Skeletal muscle tissue (tissue), 4 donors: ENCODE results near the gene RHOJ. TPM values are rescaled to one million over a fixed set of nuclear protein-coding genes. Genes with fewer than 3 reads are reported as not detected.
A peak's percentile ranks its signal among the peaks of the same experiment; 100 is the strongest.

Experiments used
- H3K27ac ChIP-seq: one replicate; pipeline ENCODE4 v1.7.0; 2013; ENCODE audit warnings: mild to moderate bottlenecking, low read depth, low read length, inconsistent platforms
- H3K27me3 ChIP-seq, 3 donors: one replicate each; pipeline ENCODE4 v1.7.0; 2013; ENCODE audit warnings: low read length in 3 of 3; ENCODE audit not compliant: control insufficient read depth in 3 of 3, insufficient read depth in 3 of 3
- H3K36me3 ChIP-seq, 3 donors: one replicate each; pipeline ENCODE4 v1.7.0; 2013; ENCODE audit warnings: low read length in 3 of 3; ENCODE audit not compliant: control insufficient read depth in 3 of 3, insufficient read depth in 3 of 3
- H3K4me1 ChIP-seq, 3 donors: one replicate each; pipeline ENCODE4 v1.7.0; 2013; ENCODE audit warnings: low read length in 3 of 3, mild to moderate bottlenecking in 3 of 3; ENCODE audit not compliant: control insufficient read depth in 3 of 3, insufficient read depth in 3 of 3
- H3K4me3 ChIP-seq, 3 donors: one replicate each; pipeline ENCODE4 v1.7.0; 2013; ENCODE audit warnings: low read length in 3 of 3
- H3K9ac ChIP-seq, 3 donors: one replicate each; pipeline ENCODE4 v1.7.0; 2013; ENCODE audit warnings: low read length in 3 of 3, mild to moderate bottlenecking in 3 of 3, moderate library complexity in 2 of 3, low read depth in 1 of 3
- H3K9me3 ChIP-seq, 3 donors: one replicate each; pipeline ENCODE4 v1.7.0; 2013; ENCODE audit warnings: low read length in 3 of 3; ENCODE audit not compliant: control insufficient read depth in 3 of 3
- total RNA-seq: library from RNA; depleted of rRNA; stranded (reverse); fragments of >200 nt; gene quantifications from one replicate; pipeline ENCODE4 v1.2.3, GENCODE V29; 2014
- donor health status: Osteomylitis.

RHOJ gene
- total RNA-seq, 1 donor from 2014 or later: 7.3 TPM

GRCh38 chr14:63179383-63179782, 24.9 kb upstream of the RHOJ start:
- Histone ChIP-seq H3K27ac (no peak overlapping the region), H3K9me3 (no peaks in the 10 kb centered on the region), H3K27me3 (no peaks in the 10 kb centered on the region), H3K4me3 (no peak overlapping the region), H3K9ac (no peak overlapping the region), H3K36me3 (no peaks in the 10 kb centered on the region), H3K4me1 (peaks cover 3 to 11% (median 3%) of the 10 kb centered on the region in 3 donors)

- H3K27me3 ChIP-seq: no peaks in the 10 kb centered on the region
- no peak overlapping the region for H3K27ac ChIP-seq
- no peak overlapping the region for H3K4me3 ChIP-seq
- H3K9me3 ChIP-seq: no peaks in the 10 kb centered on the region
- peaks cover under 1 to 11% (median under 1%) of the 10 kb centered on the region in 3 donors for H3K4me1 ChIP-seq
- no peak overlapping the region for H3K9ac ChIP-seq
- no peaks in the 10 kb centered on the region for H3K36me3 ChIP-seq
Observed at GRCh38 chr14:63180011-63180410, 24.2 kb upstream of the RHOJ start.

GRCh38 chr14:63182968-63183367, 21.3 kb upstream of the RHOJ start:
- Histone ChIP-seq H3K9me3 (no peaks in the 10 kb centered on the region), H3K4me1 (peaks cover 0 to 11% (median 0%) of the 10 kb centered on the region in 3 donors), H3K9ac (no peak overlapping the region), H3K36me3 (no peaks in the 10 kb centered on the region), H3K4me3 (no peak overlapping the region), H3K27ac (peak overlapping the region; percentile 46), H3K27me3 (no peaks in the 10 kb centered on the region)

GRCh38 chr14:63186453-63186852, 17.8 kb upstream of the RHOJ start:
- Histone ChIP-seq H3K36me3 (no peaks in the 10 kb centered on the region), H3K4me1 (no peaks in the 10 kb centered on the region), H3K27ac (no peak overlapping the region), H3K9ac (no peak overlapping the region), H3K27me3 (no peaks in the 10 kb centered on the region), H3K4me3 (no peak overlapping the region), H3K9me3 (no peaks in the 10 kb centered on the region)

GRCh38 chr14:63191211-63191610, 13.0 kb upstream of the RHOJ start:
- Histone ChIP-seq H3K9ac (no peak overlapping the region), H3K4me1 (no peaks in the 10 kb centered on the region), H3K9me3 (no peaks in the 10 kb centered on the region), H3K4me3 (no peak overlapping the region), H3K36me3 (no peaks in the 10 kb centered on the region), H3K27me3 (no peaks in the 10 kb centered on the region), H3K27ac (no peak overlapping the region)

- Histone ChIP-seq H3K4me3 (no peak overlapping the region), H3K27me3 (no peaks in the 10 kb centered on the region), H3K27ac (peak overlapping the region; percentile 61), H3K36me3 (no peaks in the 10 kb centered on the region), H3K9me3 (no peaks in the 10 kb centered on the region), H3K4me1 (no peaks in the 10 kb centered on the region), H3K9ac (no peak overlapping the region)
Observed at GRCh38 chr14:63192085-63192484, 12.2 kb upstream of the RHOJ start.

- Histone ChIP-seq H3K27ac (no peak overlapping the region), H3K27me3 (no peaks in the 10 kb centered on the region), H3K9me3 (no peaks in the 10 kb centered on the region), H3K36me3 (no peaks in the 10 kb centered on the region), H3K9ac (no peak overlapping the region), H3K4me3 (no peak overlapping the region), H3K4me1 (no peaks in the 10 kb centered on the region)
Observed at GRCh38 chr14:63193236-63193635, 11.0 kb upstream of the RHOJ start.

GRCh38 chr14:63200035-63200740, 4.1 kb upstream of the RHOJ start:
- Histone ChIP-seq H3K27me3 (peaks cover 0 to 5% (median 0%) of the 10 kb centered on the region in 3 donors), H3K4me3 (no peak overlapping the region), H3K9me3 (no peaks in the 10 kb centered on the region), H3K27ac (no peak overlapping the region), H3K4me1 (peaks cover 0 to 5% (median 2%) of the 10 kb centered on the region in 3 donors), H3K36me3 (no peaks in the 10 kb centered on the region), H3K9ac (no peak overlapping the region)

- no peak overlapping the region for H3K27ac ChIP-seq
Observed at GRCh38 chr14:63200767-63201166, 3.5 kb upstream of the RHOJ start.

GRCh38 chr14:63203015-63203414, 1.2 kb upstream of the RHOJ start:
- no peaks in the 10 kb centered on the region for H3K36me3 ChIP-seq
- no peaks in the 10 kb centered on the region for H3K9me3 ChIP-seq
- peak overlapping the region; percentile 88 for H3K27ac ChIP-seq
- H3K27me3 ChIP-seq: peaks cover 0 to 5% (median 0%) of the 10 kb centered on the region in 3 donors
- no peak overlapping the region for H3K4me3 ChIP-seq
- H3K9ac ChIP-seq: no peak overlapping the region
- peaks cover 0 to 5% (median 2%) of the 10 kb centered on the region in 3 donors for H3K4me1 ChIP-seq

More at GRCh38 chr14:63200767-63201166, 3.5 kb upstream of the RHOJ start:
- no peaks in the 10 kb centered on the region for H3K36me3 ChIP-seq
- H3K4me1 ChIP-seq: peaks cover 0 to 5% (median 2%) of the 10 kb centered on the region in 3 donors
- H3K9me3 ChIP-seq: no peaks in the 10 kb centered on the region
- H3K27me3 ChIP-seq: peaks cover 0 to 5% (median 0%) of the 10 kb centered on the region in 3 donors
- no peak overlapping the region for H3K9ac ChIP-seq
- H3K4me3 ChIP-seq: no peak overlapping the region
